HG03571 (cell line): ENCODE measurements around the gene AP5S1.

Source experiments
- ATAC-seq: cut with Tn5 transposase; IDR thresholded peaks from one replicate; pipeline ENCODE4 v1.9.1; 2021; ENCODE audit not compliant: unreplicated experiment

AP5S1 gene

GRCh38 chr20:3820048-3820900 lies at the start of gene AP5S1:
Gene AP5S1, plus strand, starts transcription at chr20:3820547. Its CDS starts 1,571 bp downstream, at chr20:3822118.
- peak; percentile 72 for ATAC-seq

GRCh38 chr20:3771552-3772058 lies 48.7 kb upstream of the AP5S1 start:
- no peak for ATAC-seq

GRCh38 chr20:3775457-3776108 lies 44.8 kb upstream of the AP5S1 start:
- ATAC-seq, result no peak

- no peak for ATAC-seq
These were observed 43.0 kb upstream of the AP5S1 start for GRCh38 chr20:3777381-3777715.

- no peak for ATAC-seq
These were observed 42.4 kb upstream of the AP5S1 start for GRCh38 chr20:3777716-3778629.

- ATAC-seq, result no peak
These were observed 41.4 kb upstream of the AP5S1 start for GRCh38 chr20:3778976-3779375.

- ATAC-seq, result peak; percentile 46
These were observed 39.0 kb upstream of the AP5S1 start, which contains the start of gene SPEF1 for GRCh38 chr20:3781153-3781910. Gene SPEF1, minus strand, starts transcription at chr20:3781448. Its CDS starts 161 bp downstream, at chr20:3781287.

- ATAC-seq, result no peak
These were observed 37.8 kb upstream of the AP5S1 start for GRCh38 chr20:3782597-3782996.

GRCh38 chr20:3783068-3783489 lies 37.3 kb upstream of the AP5S1 start:
- no peak for ATAC-seq

- no peak for ATAC-seq
These were observed 36.7 kb upstream of the AP5S1 start for GRCh38 chr20:3783511-3784195.

- no peak for ATAC-seq
These were observed 36.0 kb upstream of the AP5S1 start for GRCh38 chr20:3784216-3784853.

GRCh38 chr20:3784863-3785239 lies 35.5 kb upstream of the AP5S1 start:
- no peak for ATAC-seq

GRCh38 chr20:3785240-3786125 lies 34.9 kb upstream of the AP5S1 start:
- no peak for ATAC-seq

GRCh38 chr20:3786126-3786484 lies 34.2 kb upstream of the AP5S1 start:
- peak; percentile 10 for ATAC-seq

GRCh38 chr20:3786665-3787323 lies 33.6 kb upstream of the AP5S1 start, which contains the start of gene CENPB:
Gene CENPB, minus strand, starts transcription at chr20:3786740. Its CDS starts 257 bp downstream, at chr20:3786483.
- ATAC-seq, result peak; percentile 73

GRCh38 chr20:3787324-3788014 lies 32.9 kb upstream of the AP5S1 start:
- ATAC-seq, result no peak

- no peak for ATAC-seq
These were observed 31.6 kb upstream of the AP5S1 start for GRCh38 chr20:3788685-3789155.
